ENCODE results near the gene NPLOC4.

- TF ChIP-seq CTCF (IDR thresholded peaks at IDR 0.05) (no peak), EZH2phosphoT487 (IDR thresholded peaks at IDR 0.05) (no peak), EZH2 (IDR thresholded peaks at IDR 0.05) (no peak)
Observed at GRCh38 chr17:81574643-81574956, 62.3 kb downstream of the NPLOC4 start.

Data from neural progenitor cell (in vitro differentiated cells).